Stimulated activated naive CD8-positive, alpha-beta T cell treated with anti-CD3 and anti-CD28 coated beads, Interleukin-15, Interleukin-2, amounts not matched to agents 100 ng/mL and 50 ng/mL, for 24 hours (primary cell): ENCODE measurements around the gene BTBD9.

Experiments used
- H3K27ac Mint-ChIP-seq: one replicate; pipeline ENCODE4 v1.8.0; 2021; ENCODE audit warnings: mild to moderate bottlenecking, mixed read lengths
- H3K27me3 Mint-ChIP-seq: one replicate; pipeline ENCODE4 v1.8.0; 2021; ENCODE audit warnings: mixed read lengths
- H3K36me3 Mint-ChIP-seq: one replicate; pipeline ENCODE4 v1.8.0; 2021; ENCODE audit warnings: low read depth, mixed read lengths
- H3K4me1 Mint-ChIP-seq: one replicate; pipeline ENCODE4 v1.8.0; 2021; ENCODE audit warnings: low read depth, mixed read lengths
- H3K4me3 Mint-ChIP-seq: one replicate; pipeline ENCODE4 v1.8.0; 2021; ENCODE audit warnings: mild to moderate bottlenecking, mixed read lengths
- H3K9me3 Mint-ChIP-seq: one replicate; pipeline ENCODE4 v1.8.0; 2021; ENCODE audit warnings: mixed read lengths

The BTBD9 gene

GRCh38 chr6:38195113-38195635 is 444.6 kb downstream of the BTBD9 start:
- Mint-ChIP-seq H3K4me3 (no peak overlapping the region), H3K4me1 (no peaks in the 10 kb centered on the region), H3K9me3 (no peaks in the 10 kb centered on the region), H3K36me3 (peaks cover 9% of the 10 kb centered on the region), H3K27ac (no peak overlapping the region), H3K27me3 (no peaks in the 10 kb centered on the region)

GRCh38 chr6:38194589-38194988 is 445.1 kb downstream of the BTBD9 start:
- Mint-ChIP-seq H3K4me3 (no peak overlapping the region), H3K27ac (no peak overlapping the region), H3K4me1 (no peaks in the 10 kb centered on the region), H3K9me3 (no peaks in the 10 kb centered on the region), H3K36me3 (peaks cover 9% of the 10 kb centered on the region), H3K27me3 (no peaks in the 10 kb centered on the region)

DNA sequence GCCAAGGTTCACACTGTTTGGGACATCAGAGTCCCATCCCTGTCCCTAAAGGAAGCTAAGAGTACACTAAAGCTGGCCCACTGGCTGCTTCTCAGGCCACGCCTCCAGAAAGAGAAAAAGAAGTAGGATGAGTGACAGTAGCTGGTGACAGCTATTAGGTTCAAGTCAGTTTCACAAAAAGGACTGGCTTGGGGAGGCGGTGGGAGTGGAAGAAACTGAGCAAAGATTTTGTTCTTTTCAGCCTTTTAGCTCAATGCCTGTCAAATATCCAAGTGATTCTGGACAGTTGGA is 445.5 kb downstream of the BTBD9 start:
- H3K36me3 Mint-ChIP-seq = peaks cover 9% of the 10 kb centered on the region

DNA sequence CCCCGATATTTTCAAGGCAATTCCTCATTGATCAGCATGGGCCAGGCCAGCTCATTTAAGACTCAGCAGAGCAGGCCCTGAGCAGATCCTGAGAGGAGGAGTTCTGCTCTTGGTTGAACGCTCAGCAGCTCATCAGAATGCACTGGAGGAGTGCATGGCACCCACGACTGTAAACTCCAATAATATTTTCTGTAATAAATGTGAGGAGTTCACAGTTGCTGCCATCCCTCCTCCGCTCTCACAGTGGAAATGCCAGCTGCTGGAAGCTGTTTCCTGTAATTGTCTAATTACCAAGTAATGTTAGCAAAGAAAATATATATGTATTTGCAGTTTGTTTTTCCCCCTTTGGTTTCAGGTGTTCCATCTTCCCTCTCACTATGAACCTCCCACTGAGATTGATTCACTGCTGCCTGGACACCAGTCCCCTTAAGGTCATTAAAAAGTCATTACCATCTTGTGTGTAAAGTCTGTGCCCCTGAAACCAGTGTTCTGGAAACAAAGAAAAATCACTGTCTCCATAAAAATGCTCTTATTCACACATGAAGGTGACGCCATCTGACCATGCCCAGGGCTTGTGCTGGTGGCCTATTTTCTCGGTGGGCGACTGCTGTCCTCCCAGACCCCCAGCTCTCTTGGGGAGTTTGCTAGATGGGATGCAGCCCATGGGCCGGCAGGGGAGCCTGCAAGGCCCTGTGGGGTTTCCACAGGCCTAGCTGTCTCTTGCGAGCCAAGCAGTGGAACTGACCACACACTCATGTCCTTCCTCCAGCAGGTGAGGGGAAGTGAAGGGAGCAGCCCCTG is 446.0 kb downstream of the BTBD9 start:
- Mint-ChIP-seq H3K4me3 (no peak overlapping the region), H3K4me1 (no peaks in the 10 kb centered on the region), H3K9me3 (no peaks in the 10 kb centered on the region), H3K27ac (no peak overlapping the region), H3K27me3 (no peaks in the 10 kb centered on the region), H3K36me3 (peaks cover 9% of the 10 kb centered on the region)

More for the DNA sequence above, 445.5 kb downstream of the BTBD9 start:
- Mint-ChIP-seq H3K9me3 (no peaks in the 10 kb centered on the region), H3K27me3 (no peaks in the 10 kb centered on the region), H3K4me1 (no peaks in the 10 kb centered on the region), H3K4me3 (no peak overlapping the region), H3K27ac (no peak overlapping the region)

- Mint-ChIP-seq H3K4me1 (no peaks in the 10 kb centered on the region), H3K27me3 (no peaks in the 10 kb centered on the region), H3K4me3 (no peak overlapping the region)
Observed at GRCh38 chr6:38193051-38193450, 446.7 kb downstream of the BTBD9 start.

DNA sequence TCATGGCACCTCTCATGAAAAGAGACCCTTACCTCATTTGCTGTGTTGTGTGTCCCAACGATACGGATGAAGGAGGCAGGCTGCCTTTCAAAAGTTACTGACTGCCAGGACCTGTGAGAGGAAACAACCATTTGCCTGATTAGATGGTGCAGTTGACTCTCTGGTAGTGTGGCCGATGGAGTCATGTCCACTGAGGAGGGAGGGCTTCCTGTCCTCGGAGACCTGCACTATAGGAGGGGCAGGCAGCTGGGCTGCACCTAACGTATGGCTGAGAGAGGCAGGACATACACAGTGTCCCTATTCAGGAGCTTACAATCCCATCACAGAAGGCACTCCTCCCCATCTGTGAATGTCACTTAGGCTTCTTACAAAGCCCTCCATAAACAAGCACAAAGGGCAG is 447.2 kb downstream of the BTBD9 start:
- Mint-ChIP-seq H3K9me3 (no peaks in the 10 kb centered on the region), H3K27ac (no peak overlapping the region), H3K4me1 (no peaks in the 10 kb centered on the region), H3K36me3 (peaks cover 9% of the 10 kb centered on the region), H3K4me3 (no peak overlapping the region), H3K27me3 (no peaks in the 10 kb centered on the region)

More at GRCh38 chr6:38193051-38193450, 446.7 kb downstream of the BTBD9 start:
- Mint-ChIP-seq H3K36me3 (peaks cover 9% of the 10 kb centered on the region), H3K9me3 (no peaks in the 10 kb centered on the region), H3K27ac (no peak overlapping the region)

GRCh38 chr6:38192011-38192410 is 447.7 kb downstream of the BTBD9 start:
- Mint-ChIP-seq H3K27me3 (no peaks in the 10 kb centered on the region), H3K27ac (no peak overlapping the region), H3K9me3 (no peaks in the 10 kb centered on the region), H3K4me3 (no peak overlapping the region), H3K4me1 (no peaks in the 10 kb centered on the region), H3K36me3 (peaks cover 12% of the 10 kb centered on the region)

DNA sequence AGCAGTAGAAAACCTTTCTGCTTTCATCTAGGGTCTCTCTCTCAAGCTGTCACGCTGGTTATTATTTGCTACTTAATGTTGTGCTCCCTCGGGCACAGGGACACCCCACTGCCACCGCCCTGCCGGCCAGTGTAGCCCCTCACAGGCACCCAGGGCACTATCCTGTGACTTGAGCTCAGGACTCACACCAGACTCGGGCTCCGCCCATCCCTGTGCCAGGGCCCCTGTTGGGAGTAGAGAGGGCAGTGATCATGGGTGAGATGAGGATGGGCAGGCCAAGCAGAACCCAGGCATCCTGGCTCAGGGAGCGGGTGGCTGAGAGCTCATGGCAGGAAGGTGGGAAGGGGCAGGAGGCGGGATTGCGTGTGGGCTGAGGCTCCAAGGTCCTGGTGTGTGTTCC is 448.3 kb downstream of the BTBD9 start:
- Mint-ChIP-seq H3K4me3 (no peak overlapping the region), H3K4me1 (no peaks in the 10 kb centered on the region), H3K36me3 (peaks cover 13% of the 10 kb centered on the region), H3K27ac (no peak overlapping the region), H3K27me3 (no peaks in the 10 kb centered on the region), H3K9me3 (no peaks in the 10 kb centered on the region)

GRCh38 chr6:38188677-38189335 is 450.9 kb downstream of the BTBD9 start:
- Mint-ChIP-seq H3K4me1 (no peaks in the 10 kb centered on the region), H3K9me3 (no peaks in the 10 kb centered on the region), H3K4me3 (no peak overlapping the region), H3K27me3 (no peaks in the 10 kb centered on the region), H3K27ac (no peak overlapping the region), H3K36me3 (peaks cover 17% of the 10 kb centered on the region)

GRCh38 chr6:38187811-38188590 is 451.7 kb downstream of the BTBD9 start:
- Mint-ChIP-seq H3K27me3 (no peaks in the 10 kb centered on the region), H3K27ac (no peak overlapping the region), H3K36me3 (peaks cover 17% of the 10 kb centered on the region), H3K9me3 (no peaks in the 10 kb centered on the region), H3K4me1 (no peaks in the 10 kb centered on the region), H3K4me3 (no peak overlapping the region)

- no peaks in the 10 kb centered on the region for H3K9me3 Mint-ChIP-seq
- H3K4me3 Mint-ChIP-seq = no peak overlapping the region
- no peaks in the 10 kb centered on the region for H3K4me1 Mint-ChIP-seq
- no peaks in the 10 kb centered on the region for H3K27me3 Mint-ChIP-seq
- no peak overlapping the region for H3K27ac Mint-ChIP-seq
- H3K36me3 Mint-ChIP-seq = peaks cover 17% of the 10 kb centered on the region
Observed at GRCh38 chr6:38187325-38187724, 452.4 kb downstream of the BTBD9 start.

DNA sequence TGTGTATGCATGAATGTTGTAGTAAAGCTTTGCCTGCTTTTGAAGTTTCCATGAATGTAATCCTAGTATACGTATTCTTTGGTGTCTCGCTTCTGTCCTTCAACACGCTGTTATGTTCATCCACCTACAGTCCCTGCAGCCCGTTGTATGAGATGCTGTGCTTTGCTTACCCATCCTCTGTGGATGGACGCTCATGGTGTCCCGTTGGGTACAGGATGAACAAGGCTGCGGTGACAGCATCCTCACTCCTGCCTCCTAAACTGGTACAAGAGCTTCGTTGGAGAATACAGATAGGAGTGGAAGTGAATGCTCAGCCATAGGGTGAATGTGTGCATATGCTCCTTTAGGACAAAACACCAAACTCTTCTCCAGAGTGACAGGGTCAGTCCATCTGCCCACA is 454.0 kb downstream of the BTBD9 start:
- no peak overlapping the region for H3K27ac Mint-ChIP-seq

GRCh38 chr6:38185244-38185643 is 454.5 kb downstream of the BTBD9 start:
- no peaks in the 10 kb centered on the region for H3K27me3 Mint-ChIP-seq
- H3K27ac Mint-ChIP-seq = no peak overlapping the region
- peaks cover 18% of the 10 kb centered on the region for H3K36me3 Mint-ChIP-seq
- no peak overlapping the region for H3K4me3 Mint-ChIP-seq
- no peaks in the 10 kb centered on the region for H3K4me1 Mint-ChIP-seq
- no peaks in the 10 kb centered on the region for H3K9me3 Mint-ChIP-seq

More for the DNA sequence above, 454.0 kb downstream of the BTBD9 start:
- no peaks in the 10 kb centered on the region for H3K27me3 Mint-ChIP-seq
- no peaks in the 10 kb centered on the region for H3K4me1 Mint-ChIP-seq
- H3K4me3 Mint-ChIP-seq = no peak overlapping the region
- peaks cover 21% of the 10 kb centered on the region for H3K36me3 Mint-ChIP-seq
- H3K9me3 Mint-ChIP-seq = no peaks in the 10 kb centered on the region

- no peak overlapping the region for H3K27ac Mint-ChIP-seq
- no peaks in the 10 kb centered on the region for H3K27me3 Mint-ChIP-seq
- no peak overlapping the region for H3K4me3 Mint-ChIP-seq
- H3K36me3 Mint-ChIP-seq = peaks cover 18% of the 10 kb centered on the region
- H3K9me3 Mint-ChIP-seq = no peaks in the 10 kb centered on the region
- no peaks in the 10 kb centered on the region for H3K4me1 Mint-ChIP-seq
Observed at GRCh38 chr6:38184585-38185080, 455.1 kb downstream of the BTBD9 start.
